SK-N-SH (cell line): Measurements from ENCODE around the gene SSTR5. TPM values are rescaled to one million over a fixed set of nuclear protein-coding genes. Genes with fewer than 3 reads are reported as not detected.

Experiments used
- CTCF ChIA-PET: fragments of 300-600, 350-600 bp; formaldehyde crosslinking; extraction: SDS; loops from one replicate; lab custom pipeline; 2021; lab: Yijun Ruan, JAX
- POLR2A ChIA-PET: fragments of 350-600 bp; sonication (Branson Sonifier 250); formaldehyde crosslinking; extraction: SDS; loops from one replicate; lab custom pipeline; 2020; ENCODE audit warnings: antibody characterized with exemption, inconsistent platforms; lab: Yijun Ruan, JAX
- DNase-seq: peaks from one replicate; pipeline ENCODE4 v3.0.0; 2012
- H2AFZ ChIP-seq: fragments of 200-600 bp; sonication (generic); 2 replicates; pipeline ENCODE4 v1.8.1; 2016; ENCODE audit warnings: antibody characterized with exemption, mild to moderate bottlenecking, low read depth
- H3F3A ChIP-seq: fragments of 200-600 bp; sonication (generic); replicated peaks from 2 replicates; pipeline ENCODE3; 2016; ENCODE audit warnings: antibody characterized with exemption, mild to moderate bottlenecking; ENCODE audit not compliant: insufficient read depth
- H3K27ac ChIP-seq, 2 experiments: fragments of 200-500 bp in 1 of 2; fragments of 200-600 bp in 1 of 2; sonication (Bioruptor generic) in 1 of 2; sonication (generic), shearing (Covaris generic) in 1 of 2; 2 replicates each; pipeline versions ENCODE4 v1.5.1 to v1.6.1; 2014 to 2016; ENCODE audit warnings: low read depth in 2 of 2, inconsistent platforms in 1 of 2, low read length in 1 of 2, mild to moderate bottlenecking in 1 of 2, mixed read lengths in 1 of 2
- H3K27me3 ChIP-seq: fragments of 200-600 bp; sonication (generic), shearing (Covaris generic); 2 replicates; pipeline ENCODE4 v1.6.1; 2016; ENCODE audit warnings: mixed run types; ENCODE audit not compliant: insufficient read depth
- H3K36me3 ChIP-seq, 2 experiments: fragments of 200-500 bp in 1 of 2; fragments of 200-600 bp in 1 of 2; sonication (Bioruptor generic) in 1 of 2; sonication (generic) in 1 of 2; replicated peaks in 1 of 2; 2 replicates each; pipeline versions ENCODE3 to v1.5.1; 2014 to 2016; ENCODE audit warnings: low read length in 1 of 2, mild to moderate bottlenecking in 1 of 2; ENCODE audit not compliant: insufficient read depth in 2 of 2, control insufficient read depth in 1 of 2
- H3K4me1 ChIP-seq, 2 experiments: fragments of 200-500 bp in 1 of 2; fragments of 200-600 bp in 1 of 2; sonication (Bioruptor generic) in 1 of 2; sonication (generic), shearing (Covaris generic) in 1 of 2; 2 replicates each; pipeline versions ENCODE4 v1.5.1 to v1.6.1; 2014 to 2016; ENCODE audit warnings: low read depth in 1 of 2, low read length in 1 of 2, mixed run types in 1 of 2; ENCODE audit not compliant: insufficient read depth in 2 of 2, control insufficient read depth in 1 of 2
- H3K4me2 ChIP-seq: fragments of 200-600 bp; sonication (generic), shearing (Covaris generic); 2 replicates; pipeline ENCODE4 v1.6.1; 2017; ENCODE audit warnings: mixed run types
- H3K4me3 ChIP-seq, 2 experiments: fragments of 200-500 bp in 1 of 2; fragments of 200-600 bp in 1 of 2; sonication (Bioruptor generic) in 1 of 2; sonication (generic), shearing (Covaris generic) in 1 of 2; 2 replicates each; pipeline versions ENCODE4 v1.5.1 to v1.8.1; 2014 to 2016; ENCODE audit warnings: low read depth in 2 of 2, inconsistent platforms in 1 of 2, low read length in 1 of 2, mild to moderate bottlenecking in 1 of 2, mixed read lengths in 1 of 2, moderate library complexity in 1 of 2
- H3K79me2 ChIP-seq: fragments of 200-600 bp; sonication (generic); 2 replicates; pipeline ENCODE4 v1.8.1; 2017; ENCODE audit warnings: mild to moderate bottlenecking; ENCODE audit not compliant: insufficient read depth
- H3K9ac ChIP-seq: fragments of 200-600 bp; sonication (generic); 2 replicates; pipeline ENCODE4 v1.6.1; 2017; ENCODE audit warnings: mixed run types
- H3K9me2 ChIP-seq: fragments of 200-600 bp; sonication (generic); 2 replicates; pipeline ENCODE4 v1.6.1; 2017; ENCODE audit warnings: mixed run types
- H3K9me3 ChIP-seq: fragments of 200-600 bp; sonication (generic); 2 replicates; pipeline ENCODE4 v1.6.1; 2017; ENCODE audit warnings: mixed run types, mild to moderate bottlenecking, moderate library complexity
- H4K20me1 ChIP-seq: fragments of 200-600 bp; sonication (generic); 2 replicates; pipeline ENCODE4 v1.6.1; 2017; ENCODE audit warnings: mild to moderate bottlenecking, mixed run types; ENCODE audit not compliant: insufficient read depth
- CHD2 ChIP-seq: fragments of 150-350 bp; IDR thresholded peaks from 2 replicates; pipeline ENCODE4 v1.6.1; 2018; ENCODE audit warnings: low read length; ENCODE audit not compliant: partially characterized antibody
- CTCF ChIP-seq: fragments of 200-600 bp; sonication (generic); IDR thresholded peaks from 2 replicates; pipeline ENCODE4 v1.6.1; 2017; ENCODE audit warnings: antibody characterized with exemption, mild to moderate bottlenecking, moderate library complexity
- EP300 ChIP-seq, 2 experiments: IDR thresholded peaks; 2 replicates each; pipeline versions ENCODE4 v1.4.0 to v1.6.1; 2012; ENCODE audit warnings: borderline replicate concordance in 1 of 2, low read depth in 1 of 2, low read length in 1 of 2
- FOXJ3 ChIP-seq: sonication (generic); formaldehyde crosslinking; IDR thresholded peaks from 2 replicates; pipeline ENCODE4 v1.5.1; 2020; ENCODE audit warnings: mild to moderate bottlenecking, missing genetic modification reagents
- GABPA ChIP-seq: IDR thresholded peaks from 2 replicates; pipeline ENCODE4 v1.4.0; 2012; ENCODE audit warnings: low read depth, mild to moderate bottlenecking
- IRF3 ChIP-seq: fragments of 150-350 bp; IDR thresholded peaks from 2 replicates; pipeline ENCODE4 v1.6.1; 2016; ENCODE audit warnings: mild to moderate bottlenecking, low read depth, low read length
- MAX ChIP-seq: IDR thresholded peaks from 2 replicates; pipeline ENCODE4 v1.4.0; 2012; ENCODE audit warnings: low read depth
- NFIC ChIP-seq: IDR thresholded peaks from 2 replicates; pipeline ENCODE4 v1.4.0; 2012; ENCODE audit warnings: borderline replicate concordance
- POLR2AphosphoS5 ChIP-seq: IDR thresholded peaks from 2 replicates; pipeline ENCODE4 v1.6.1; 2012; ENCODE audit warnings: low read depth, low read length
- RAD21 ChIP-seq: IDR thresholded peaks from 2 replicates; pipeline ENCODE4 v1.6.1; 2012; ENCODE audit warnings: mild to moderate bottlenecking, low read length
- RFX5 ChIP-seq: IDR thresholded peaks from 2 replicates; pipeline ENCODE4 v1.6.1; 2012; ENCODE audit warnings: mild to moderate bottlenecking, improper control_type of control experiment, low read length
- RXRA ChIP-seq: IDR thresholded peaks from 2 replicates; pipeline ENCODE4 v1.4.0; 2012; ENCODE audit warnings: low read depth, mild to moderate bottlenecking, borderline replicate concordance
- SIN3A ChIP-seq: IDR thresholded peaks from 2 replicates; pipeline ENCODE4 v1.6.1; 2012; ENCODE audit warnings: low read depth, mild to moderate bottlenecking, low read length, moderate library complexity, borderline replicate concordance
- SMC3 ChIP-seq: IDR thresholded peaks from 2 replicates; pipeline ENCODE4 v1.6.1; 2012; ENCODE audit warnings: low read depth, low read length, improper control_type of control experiment
- TCF12 ChIP-seq: IDR thresholded peaks from 2 replicates; pipeline ENCODE4 v1.4.0; 2012
- USF1 ChIP-seq: IDR thresholded peaks from 2 replicates; pipeline ENCODE4 v1.4.0; 2012; ENCODE audit warnings: low read depth, borderline replicate concordance
- USF2 ChIP-seq: fragments of 150-350 bp; IDR thresholded peaks from 2 replicates; pipeline ENCODE4 v1.6.1; 2017; ENCODE audit warnings: antibody characterized with exemption, low read length, low read depth, borderline replicate concordance
- ZBTB33 ChIP-seq: IDR thresholded peaks from 2 replicates; pipeline ENCODE4 v1.4.0; 2012; ENCODE audit warnings: low read depth, borderline replicate concordance
- WGBS: methylation state at CpG from one replicate; pipeline ENCODE4 v1.1.6; 2017; ENCODE audit warnings: low lambda C conversion rate; 5-methylcytosine and 5-hydroxymethylcytosine counted together
- polyA plus RNA-seq, 3 experiments: library from polyadenylated mRNA; depleted of rRNA; stranded (reverse); fragments of >200 nt; gene quantifications; 2 replicates each; pipeline ENCODE4 v1.2.3, GENCODE V29; 2012

The SSTR5 gene
- polyA plus RNA-seq, 1 of the 3 experiments (the other 2 are of a cell fraction) = not detected

GRCh38 chr16:1102333-1102700 is 29.8 kb downstream of the SSTR5 start:
- Histone ChIP-seq H3K4me1 (no peaks in the 10 kb centered on the region; a peak in 1 of 4 replicates), H3K27ac (no peak overlapping the region), H3K4me2 (no peak overlapping the region), H3K27me3 (peaks cover 81% of the 10 kb centered on the region), H3F3A (no peaks in the 10 kb centered on the region), H4K20me1 (peaks cover 17% of the 10 kb centered on the region), H2AFZ (no peak overlapping the region), H3K36me3 (no peaks in the 10 kb centered on the region), H3K9me2 (no peaks in the 10 kb centered on the region), H3K4me3 (no peak overlapping the region), H3K79me2 (no peaks in the 10 kb centered on the region), H3K9ac (no peak overlapping the region), H3K9me3 (no peaks in the 10 kb centered on the region)
- POLR2A ChIA-PET = no interaction called here
- TF ChIP-seq IRF3 (no peak), CHD2 (no peak), NFIC (no peak), CTCF (no peak), RXRA (no peak), USF1 (no peak), GABPA (no peak), SMC3 (no peak), SIN3A (no peak), ZBTB33 (no peak), TCF12 (no peak), USF2 (no peak), MAX (no peak), EP300 (IDR thresholded peaks at IDR 0.05; ENCODE audit: borderline replicate concordance in 1 of 2, low read depth in 1 of 2, low read length in 1 of 2) (no peak), RAD21 (no peak), RFX5 (no peak), POLR2AphosphoS5 (no peak), FOXJ3 (CRISPR knock-in tag) (no peak)
- no peak for DNase-seq
- 17% methylated on average over 18 of the region's 26 CpGs for WGBS
- CTCF ChIA-PET = interaction anchor here (0.9 to 1.9 kb wide), 7 partner anchors 10 to 392 kb away, joined by 3 to 14 read pairs (median 6); partner anchors contain the start of genes ANTKMT and GNG13
